Measurements from ENCODE around the gene PCNX2.

Gene PCNX2

DNA sequence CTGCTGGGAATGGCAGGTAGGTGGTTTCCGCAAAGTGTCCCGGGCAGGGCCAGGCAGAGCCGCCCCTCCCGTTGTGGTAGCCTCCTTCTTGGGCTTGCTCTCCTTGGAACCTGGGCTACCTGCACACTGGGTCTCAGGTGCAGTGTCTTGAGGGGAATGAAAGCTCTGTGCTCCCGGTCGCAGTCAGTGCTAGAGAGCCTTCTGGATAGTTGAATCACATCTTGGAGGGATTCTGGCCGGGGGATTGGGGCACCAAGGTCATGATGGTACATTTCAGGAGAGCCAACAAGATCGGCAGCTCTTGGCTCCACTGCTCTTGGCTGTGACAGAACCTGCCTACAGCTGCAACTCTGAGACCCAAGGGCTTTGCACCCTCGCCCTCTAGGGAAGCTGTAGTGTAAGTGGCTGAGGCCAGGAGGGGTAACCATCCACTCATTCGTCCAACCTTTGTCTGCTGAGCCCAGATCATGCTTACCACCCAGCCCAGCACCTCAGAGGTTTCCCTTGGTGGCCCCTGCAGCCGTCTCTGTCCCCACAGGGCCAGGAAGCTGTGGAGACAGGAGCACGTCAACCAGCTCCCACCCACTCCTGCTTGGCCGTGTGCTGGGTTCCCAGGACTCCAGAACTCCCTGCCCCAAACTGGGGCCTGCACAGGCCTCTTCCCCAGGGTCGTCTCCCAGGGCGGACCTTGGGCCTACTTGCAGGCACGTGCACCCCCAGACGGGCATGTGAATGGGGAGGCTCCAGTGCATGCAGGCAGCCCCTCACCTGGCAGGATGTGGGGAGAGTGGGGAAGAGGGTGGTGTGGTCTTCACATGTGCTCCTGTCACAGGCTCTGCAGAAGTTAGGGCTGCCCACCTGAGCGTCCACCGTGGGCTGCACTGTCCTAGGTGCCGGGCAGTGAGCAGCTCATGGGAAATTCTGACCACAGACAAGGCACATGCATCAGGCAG, 305.1 kb downstream of the PCNX2 start:
- H3K4me1 ChIP-seq (ENCODE audit: insufficient read depth, low read length, poor library complexity, severe bottlenecking) = peaks cover 7% of the 10 kb centered on the region
- H2AFZ ChIP-seq (ENCODE audit: low read length) = no peak overlapping the region
- no peaks in the 10 kb centered on the region for H3K9me2 ChIP-seq (replicated peaks; ENCODE audit: low read depth, low read length)
- peaks cover 9% of the 10 kb centered on the region; the same call in 1 of the 2 replicates for H3K9me3 ChIP-seq (ENCODE audit: insufficient read depth, low read depth, low read length)
- no peak overlapping the region for H3K4me3 ChIP-seq (ENCODE audit: low read length, poor library complexity, severe bottlenecking)
- no peaks in the 10 kb centered on the region for H3F3A ChIP-seq (ENCODE audit: low read depth)
- TF ChIP-seq, protein P1, sequence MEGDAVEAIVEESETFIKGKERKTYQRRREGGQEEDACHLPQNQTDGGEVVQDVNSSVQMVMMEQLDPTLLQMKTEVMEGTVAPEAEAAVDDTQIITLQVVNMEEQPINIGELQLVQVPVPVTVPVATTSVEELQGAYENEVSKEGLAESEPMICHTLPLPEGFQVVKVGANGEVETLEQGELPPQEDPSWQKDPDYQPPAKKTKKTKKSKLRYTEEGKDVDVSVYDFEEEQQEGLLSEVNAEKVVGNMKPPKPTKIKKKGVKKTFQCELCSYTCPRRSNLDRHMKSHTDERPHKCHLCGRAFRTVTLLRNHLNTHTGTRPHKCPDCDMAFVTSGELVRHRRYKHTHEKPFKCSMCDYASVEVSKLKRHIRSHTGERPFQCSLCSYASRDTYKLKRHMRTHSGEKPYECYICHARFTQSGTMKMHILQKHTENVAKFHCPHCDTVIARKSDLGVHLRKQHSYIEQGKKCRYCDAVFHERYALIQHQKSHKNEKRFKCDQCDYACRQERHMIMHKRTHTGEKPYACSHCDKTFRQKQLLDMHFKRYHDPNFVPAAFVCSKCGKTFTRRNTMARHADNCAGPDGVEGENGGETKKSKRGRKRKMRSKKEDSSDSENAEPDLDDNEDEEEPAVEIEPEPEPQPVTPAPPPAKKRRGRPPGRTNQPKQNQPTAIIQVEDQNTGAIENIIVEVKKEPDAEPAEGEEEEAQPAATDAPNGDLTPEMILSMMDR (conservative IDR thresholded peaks at IDR 0.05; ENCODE audit: low read length) = no peak; the same call in 1 of the 2 replicates
- TF ChIP-seq EZH2phosphoT487 (IDR thresholded peaks at IDR 0.05; ENCODE audit: borderline replicate concordance) = no peak
- no peaks in the 10 kb centered on the region for H4K20me1 ChIP-seq (ENCODE audit: insufficient read depth, low read length, poor library complexity, severe bottlenecking)
- no peak overlapping the region for H3K9ac ChIP-seq (ENCODE audit: low read depth, low read length, poor library complexity, severe bottlenecking)
- no peaks in the 10 kb centered on the region for H3K79me2 ChIP-seq (ENCODE audit: insufficient read depth, low read length)
- no peak overlapping the region for H3K4me2 ChIP-seq (ENCODE audit: low read depth, low read length, poor library complexity, severe bottlenecking)
- H3K36me3 ChIP-seq (ENCODE audit: insufficient read depth, low read length) = peaks cover 16% of the 10 kb centered on the region
- H3K27me3 ChIP-seq (ENCODE audit: insufficient read depth, low read length, poor library complexity, severe bottlenecking) = no peaks in the 10 kb centered on the region

DNA sequence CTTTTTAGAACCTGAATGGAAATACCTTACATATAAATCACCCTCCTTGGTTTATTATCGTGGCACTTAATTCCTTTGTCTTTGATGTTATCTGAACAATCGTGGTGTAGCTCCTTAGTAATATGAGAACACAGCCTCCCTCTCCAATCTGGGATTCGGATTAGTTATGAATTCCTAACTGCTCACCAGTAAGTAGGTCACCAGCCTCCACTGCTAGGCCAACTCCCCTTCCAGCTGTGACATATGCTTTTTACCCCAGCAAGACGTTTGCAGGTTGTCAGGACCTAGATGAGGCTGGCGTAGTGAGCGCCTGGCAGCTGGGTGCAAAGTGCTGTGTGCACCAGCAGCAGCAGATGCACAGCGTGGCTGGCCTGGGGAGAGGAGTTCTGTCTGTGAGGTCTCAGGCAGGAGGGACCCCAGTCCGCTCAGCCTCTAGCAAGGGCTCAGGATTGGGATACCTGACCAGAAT, 306.9 kb downstream of the PCNX2 start:
- no peaks in the 10 kb centered on the region for H3F3A ChIP-seq (ENCODE audit: low read depth)
- no peaks in the 10 kb centered on the region for H3K9me2 ChIP-seq (replicated peaks; ENCODE audit: low read depth, low read length)
- H4K20me1 ChIP-seq (ENCODE audit: insufficient read depth, low read length, poor library complexity, severe bottlenecking) = no peaks in the 10 kb centered on the region
- no peak for TF ChIP-seq EZH2phosphoT487 (IDR thresholded peaks at IDR 0.05; ENCODE audit: borderline replicate concordance)
- TF ChIP-seq, protein P1 (conservative IDR thresholded peaks at IDR 0.05; ENCODE audit: low read length) = no peak
- no peaks in the 10 kb centered on the region for H3K79me2 ChIP-seq (ENCODE audit: insufficient read depth, low read length)
- no peaks in the 10 kb centered on the region for H3K27me3 ChIP-seq (ENCODE audit: insufficient read depth, low read length, poor library complexity, severe bottlenecking)
- H3K4me1 ChIP-seq (ENCODE audit: insufficient read depth, low read length, poor library complexity, severe bottlenecking) = peaks cover 10% of the 10 kb centered on the region
- peaks cover 4% of the 10 kb centered on the region; the same call in 1 of the 2 replicates for H3K9me3 ChIP-seq (ENCODE audit: insufficient read depth, low read depth, low read length)
- H3K9ac ChIP-seq (ENCODE audit: low read depth, low read length, poor library complexity, severe bottlenecking) = no peak overlapping the region
- H3K36me3 ChIP-seq (ENCODE audit: insufficient read depth, low read length) = peaks cover 6% of the 10 kb centered on the region; the same call in 1 of the 2 replicates
- H3K4me3 ChIP-seq (ENCODE audit: low read length, poor library complexity, severe bottlenecking) = no peak overlapping the region
- H2AFZ ChIP-seq (ENCODE audit: low read length) = no peak overlapping the region
- H3K4me2 ChIP-seq (ENCODE audit: low read depth, low read length, poor library complexity, severe bottlenecking) = no peak overlapping the region

DNA sequence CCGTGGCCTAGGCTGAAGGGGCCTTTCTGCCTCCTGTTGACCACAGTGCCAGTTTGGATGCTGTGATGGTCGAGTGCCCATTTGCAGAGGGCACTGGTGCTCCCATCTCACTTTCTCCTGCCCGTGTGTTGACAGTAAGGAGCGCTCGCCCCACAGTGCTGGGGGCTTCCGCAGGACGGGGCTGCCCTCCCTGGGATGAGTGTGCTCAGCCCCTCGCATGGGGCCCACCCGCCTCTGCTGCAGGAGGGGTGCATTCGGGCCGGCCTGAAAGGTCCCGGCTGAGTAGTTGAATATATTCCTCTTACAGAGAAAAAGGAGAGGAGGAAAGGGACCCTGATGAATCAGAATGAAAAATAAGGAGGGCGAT, 307.8 kb downstream of the PCNX2 start:
- Histone ChIP-seq H4K20me1 (ENCODE audit: insufficient read depth, low read length, poor library complexity, severe bottlenecking) (no peaks in the 10 kb centered on the region), H2AFZ (ENCODE audit: low read length) (no peak overlapping the region), H3F3A (ENCODE audit: low read depth) (no peaks in the 10 kb centered on the region), H3K79me2 (ENCODE audit: insufficient read depth, low read length) (no peaks in the 10 kb centered on the region), H3K9me3 (ENCODE audit: insufficient read depth, low read depth, low read length) (no peaks in the 10 kb centered on the region), H3K36me3 (ENCODE audit: insufficient read depth, low read length) (peaks cover 5% of the 10 kb centered on the region; the same call in 1 of the 2 replicates), H3K9me2 (replicated peaks; ENCODE audit: low read depth, low read length) (no peaks in the 10 kb centered on the region), H3K27me3 (ENCODE audit: insufficient read depth, low read length, poor library complexity, severe bottlenecking) (no peaks in the 10 kb centered on the region), H3K4me3 (ENCODE audit: low read length, poor library complexity, severe bottlenecking) (no peak overlapping the region), H3K9ac (ENCODE audit: low read depth, low read length, poor library complexity, severe bottlenecking) (no peak overlapping the region), H3K4me1 (ENCODE audit: insufficient read depth, low read length, poor library complexity, severe bottlenecking) (peaks cover 10% of the 10 kb centered on the region), H3K4me2 (ENCODE audit: low read depth, low read length, poor library complexity, severe bottlenecking) (no peak overlapping the region)
- TF ChIP-seq EZH2phosphoT487 (IDR thresholded peaks at IDR 0.05; ENCODE audit: borderline replicate concordance) = no peak
- TF ChIP-seq, protein P1 (conservative IDR thresholded peaks at IDR 0.05; ENCODE audit: low read length) = no peak

Measured in Loucy (cell line).